ENCODE data around the gene RNF113B. TPM values are rescaled to one million over a fixed set of nuclear protein-coding genes. Genes with fewer than 3 reads are reported as not detected.

The RNF113B gene
- total and polyA plus RNA-seq, 2 of the 13 experiments (the other 11 are each of a cell fraction or from before 2014, with no cell fraction given): not detected

- no peak for TF ChIP-seq NFE2 (CRISPR knock-in tag; IDR thresholded peaks at IDR 0.05)
- TF ChIP-seq ZNF232 (CRISPR knock-in tag; IDR thresholded peaks at IDR 0.05; ENCODE audit: borderline replicate concordance): no peak
- TF ChIP-seq, protein P1, sequence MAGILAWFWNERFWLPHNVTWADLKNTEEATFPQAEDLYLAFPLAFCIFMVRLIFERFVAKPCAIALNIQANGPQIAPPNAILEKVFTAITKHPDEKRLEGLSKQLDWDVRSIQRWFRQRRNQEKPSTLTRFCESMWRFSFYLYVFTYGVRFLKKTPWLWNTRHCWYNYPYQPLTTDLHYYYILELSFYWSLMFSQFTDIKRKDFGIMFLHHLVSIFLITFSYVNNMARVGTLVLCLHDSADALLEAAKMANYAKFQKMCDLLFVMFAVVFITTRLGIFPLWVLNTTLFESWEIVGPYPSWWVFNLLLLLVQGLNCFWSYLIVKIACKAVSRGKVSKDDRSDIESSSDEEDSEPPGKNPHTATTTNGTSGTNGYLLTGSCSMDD (CRISPR knock-in tag; IDR thresholded peaks at IDR 0.05): no peak
- no peak for TF ChIP-seq HNRNPL (IDR thresholded peaks at IDR 0.05; ENCODE audit: low read depth, low read length)
- peak; percentile 71 for TF ChIP-seq FOSL2 (CRISPR knock-in tag; IDR thresholded peaks at IDR 0.05)
- TF ChIP-seq ZBED4 (CRISPR knock-in tag; IDR thresholded peaks at IDR 0.05; ENCODE audit: borderline replicate concordance): no peak
- TF ChIP-seq MTA3 (CRISPR knock-in tag; IDR thresholded peaks at IDR 0.05): no peak
- no peak for TF ChIP-seq ZNF501 (CRISPR knock-in tag; IDR thresholded peaks at IDR 0.05)
- no peak for TF ChIP-seq MLLT10 (CRISPR knock-in tag; IDR thresholded peaks at IDR 0.05)
- peak; percentile 38; the same call in 1 of the 2 replicates for TF ChIP-seq SALL1 (CRISPR knock-in tag; IDR thresholded peaks at IDR 0.05)
- peak; percentile 51; the same call in 1 of the 2 replicates for TF ChIP-seq TARDBP (CRISPR knock-in tag; IDR thresholded peaks at IDR 0.05)
- TF ChIP-seq, protein P2, sequence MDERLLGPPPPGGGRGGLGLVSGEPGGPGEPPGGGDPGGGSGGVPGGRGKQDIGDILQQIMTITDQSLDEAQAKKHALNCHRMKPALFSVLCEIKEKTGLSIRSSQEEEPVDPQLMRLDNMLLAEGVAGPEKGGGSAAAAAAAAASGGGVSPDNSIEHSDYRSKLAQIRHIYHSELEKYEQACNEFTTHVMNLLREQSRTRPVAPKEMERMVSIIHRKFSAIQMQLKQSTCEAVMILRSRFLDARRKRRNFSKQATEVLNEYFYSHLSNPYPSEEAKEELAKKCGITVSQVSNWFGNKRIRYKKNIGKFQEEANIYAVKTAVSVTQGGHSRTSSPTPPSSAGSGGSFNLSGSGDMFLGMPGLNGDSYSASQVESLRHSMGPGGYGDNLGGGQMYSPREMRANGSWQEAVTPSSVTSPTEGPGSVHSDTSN (CRISPR knock-in tag; IDR thresholded peaks at IDR 0.05): no peak
- no peak for TF ChIP-seq MTF2 (CRISPR knock-in tag; IDR thresholded peaks at IDR 0.05; ENCODE audit: borderline replicate concordance)
- TF ChIP-seq ZNF597 (CRISPR knock-in tag; IDR thresholded peaks at IDR 0.05): no peak
- no peak for TF ChIP-seq ZNF101 (CRISPR knock-in tag; IDR thresholded peaks at IDR 0.05; ENCODE audit: borderline replicate concordance, low read depth)
- peak; percentile 90 for TF ChIP-seq RARA (CRISPR knock-in tag; IDR thresholded peaks at IDR 0.05)
- TF ChIP-seq PAXIP1 (CRISPR knock-in tag; conservative IDR thresholded peaks at IDR 0.05): peak; percentile 45; the same call in 1 of the 2 replicates
- TF ChIP-seq ZNF30 (CRISPR knock-in tag; IDR thresholded peaks at IDR 0.05): no peak
- TF ChIP-seq ZNF83 (CRISPR knock-in tag; IDR thresholded peaks at IDR 0.05; ENCODE audit: borderline replicate concordance): no peak
- no peak for TF ChIP-seq NONO (IDR thresholded peaks at IDR 0.05)
- TF ChIP-seq NONO (CRISPR knock-in tag; conservative IDR thresholded peaks at IDR 0.05): no peak
Measured at GRCh38 chr13:98147521-98147920, 29.5 kb downstream of the RNF113B start (continued).
